LNCAP (cell line): ENCODE data around the gene TMEM97.

Source experiments
- TF ChIP-seq, protein P1 (sequence below): fragments of 450-650 bp; IDR thresholded peaks from 2 replicates; pipeline ENCODE4 v1.5.1; 2017; ENCODE audit warnings: mild to moderate bottlenecking

TMEM97 gene

DNA sequence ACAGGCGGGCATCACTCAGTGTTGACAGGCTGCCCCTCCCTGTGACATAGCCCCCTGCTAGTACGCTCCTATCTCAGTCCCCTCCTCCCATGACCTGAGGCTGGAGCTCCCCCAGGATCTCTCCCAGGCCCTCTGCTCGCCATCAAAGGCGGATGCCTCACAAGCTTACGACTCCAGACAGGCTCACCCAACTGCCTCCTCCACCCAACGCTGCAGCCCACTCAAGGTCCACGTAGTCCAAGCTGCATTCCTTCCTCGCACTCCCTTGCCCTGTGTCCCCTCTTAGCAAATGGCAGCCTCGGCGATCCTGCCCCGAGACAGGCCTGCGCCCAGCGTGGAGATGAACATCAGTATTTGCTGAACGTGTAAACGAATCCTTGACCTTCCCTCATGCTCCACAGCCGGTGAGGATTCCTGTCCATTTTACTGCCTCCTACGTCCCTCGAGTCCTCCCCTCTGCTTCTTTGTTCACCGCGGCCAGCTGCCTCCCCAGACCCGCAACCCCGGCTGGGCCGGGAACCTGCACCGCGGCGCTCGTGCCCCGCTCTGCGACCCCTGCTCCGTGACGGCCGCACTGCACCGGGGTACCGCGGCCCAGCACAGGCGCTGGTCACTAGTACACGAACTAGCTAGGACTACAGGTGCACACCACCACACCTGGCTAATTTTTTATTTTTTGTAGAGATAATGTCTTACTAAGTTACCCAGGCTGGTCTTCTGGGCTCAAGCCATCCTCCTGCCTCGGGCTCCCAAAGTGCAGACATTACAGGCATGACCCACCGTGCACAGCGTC lies 838 bp upstream of the TMEM97 start:
- TF ChIP-seq, protein P1, sequence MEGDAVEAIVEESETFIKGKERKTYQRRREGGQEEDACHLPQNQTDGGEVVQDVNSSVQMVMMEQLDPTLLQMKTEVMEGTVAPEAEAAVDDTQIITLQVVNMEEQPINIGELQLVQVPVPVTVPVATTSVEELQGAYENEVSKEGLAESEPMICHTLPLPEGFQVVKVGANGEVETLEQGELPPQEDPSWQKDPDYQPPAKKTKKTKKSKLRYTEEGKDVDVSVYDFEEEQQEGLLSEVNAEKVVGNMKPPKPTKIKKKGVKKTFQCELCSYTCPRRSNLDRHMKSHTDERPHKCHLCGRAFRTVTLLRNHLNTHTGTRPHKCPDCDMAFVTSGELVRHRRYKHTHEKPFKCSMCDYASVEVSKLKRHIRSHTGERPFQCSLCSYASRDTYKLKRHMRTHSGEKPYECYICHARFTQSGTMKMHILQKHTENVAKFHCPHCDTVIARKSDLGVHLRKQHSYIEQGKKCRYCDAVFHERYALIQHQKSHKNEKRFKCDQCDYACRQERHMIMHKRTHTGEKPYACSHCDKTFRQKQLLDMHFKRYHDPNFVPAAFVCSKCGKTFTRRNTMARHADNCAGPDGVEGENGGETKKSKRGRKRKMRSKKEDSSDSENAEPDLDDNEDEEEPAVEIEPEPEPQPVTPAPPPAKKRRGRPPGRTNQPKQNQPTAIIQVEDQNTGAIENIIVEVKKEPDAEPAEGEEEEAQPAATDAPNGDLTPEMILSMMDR, result no peak

DNA sequence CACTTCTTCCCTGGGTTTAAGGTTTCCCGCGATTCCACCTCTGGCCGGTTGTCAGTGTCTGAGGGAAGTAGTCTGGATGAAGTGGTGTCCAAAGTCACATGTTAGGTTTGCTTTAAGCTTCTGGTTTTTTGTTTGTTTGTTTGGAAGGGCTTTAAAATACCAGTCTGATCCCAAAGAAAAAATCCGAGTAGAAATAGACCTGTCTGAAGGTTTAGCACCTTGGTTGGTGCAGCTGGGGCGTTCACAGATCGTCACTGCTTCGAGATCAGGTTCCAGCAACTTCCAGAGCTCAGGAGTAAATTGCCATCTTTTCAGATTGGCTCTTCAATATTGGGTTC lies 567 bp downstream of the TMEM97 start:
- TF ChIP-seq, protein P1, result no peak

DNA sequence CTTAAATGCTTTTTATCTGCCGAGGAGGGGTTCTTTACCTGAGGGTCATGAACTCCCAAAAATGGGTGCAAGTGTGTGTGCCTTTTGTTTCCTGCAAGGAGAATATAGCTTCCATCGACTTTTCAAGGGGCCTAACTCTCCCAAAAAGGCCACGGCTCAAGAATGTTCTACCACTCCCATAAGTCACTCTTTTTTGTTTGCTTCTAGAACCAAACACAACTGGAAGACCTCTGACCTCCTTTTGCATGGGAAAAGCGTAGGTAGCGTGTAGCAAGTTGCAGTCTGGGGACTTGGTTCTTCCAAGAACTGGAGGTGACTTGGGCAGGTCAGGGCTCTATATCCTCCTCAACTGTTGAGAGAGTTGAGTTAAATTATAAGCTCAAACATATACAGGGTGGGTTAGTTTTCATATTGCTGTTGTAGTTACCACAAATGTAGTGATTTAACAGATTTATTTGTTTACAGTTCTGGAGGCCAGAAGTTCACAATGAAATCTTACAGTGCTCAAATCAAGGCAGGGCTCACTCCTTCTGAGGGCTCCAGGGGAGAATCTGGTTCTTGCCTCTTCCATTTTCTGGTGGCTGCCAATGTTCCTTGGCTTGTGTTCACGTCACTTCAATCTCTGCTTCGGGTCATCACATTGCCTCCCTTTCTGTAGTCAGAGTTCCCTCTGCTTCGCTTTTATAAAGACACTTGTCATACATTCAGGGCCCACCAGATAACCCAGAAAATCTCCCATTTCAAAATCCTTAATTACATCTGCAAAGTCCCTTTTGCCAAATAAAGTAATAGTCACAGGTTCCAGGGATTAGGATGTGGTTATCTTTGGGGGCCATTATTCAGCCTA lies 1.4 kb downstream of the TMEM97 start:
- TF ChIP-seq, protein P1, result no peak

DNA sequence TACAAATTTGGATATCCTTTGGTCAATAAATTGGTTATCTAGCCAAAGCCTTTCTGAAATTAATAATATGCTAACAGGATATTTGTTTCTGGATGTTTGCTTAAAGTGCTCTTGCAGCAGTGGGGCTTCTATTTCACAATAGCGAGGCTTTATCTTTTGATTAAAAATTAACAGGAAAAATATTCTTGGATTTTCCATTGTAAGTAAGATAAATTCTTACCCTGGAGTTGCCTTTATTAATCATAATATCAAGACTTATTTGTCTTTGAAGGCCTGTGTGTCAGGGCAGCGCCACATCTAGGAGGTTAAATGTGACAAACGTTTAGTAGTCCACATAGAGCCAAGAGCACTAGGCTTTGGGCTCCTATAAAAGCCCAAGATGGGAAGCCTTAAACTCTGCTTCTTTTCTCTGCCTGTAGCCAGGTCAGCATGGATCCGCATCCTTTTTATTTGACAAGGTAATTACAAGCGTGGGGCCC lies 5.3 kb downstream of the TMEM97 start:
- TF ChIP-seq, protein P1, result no peak

DNA sequence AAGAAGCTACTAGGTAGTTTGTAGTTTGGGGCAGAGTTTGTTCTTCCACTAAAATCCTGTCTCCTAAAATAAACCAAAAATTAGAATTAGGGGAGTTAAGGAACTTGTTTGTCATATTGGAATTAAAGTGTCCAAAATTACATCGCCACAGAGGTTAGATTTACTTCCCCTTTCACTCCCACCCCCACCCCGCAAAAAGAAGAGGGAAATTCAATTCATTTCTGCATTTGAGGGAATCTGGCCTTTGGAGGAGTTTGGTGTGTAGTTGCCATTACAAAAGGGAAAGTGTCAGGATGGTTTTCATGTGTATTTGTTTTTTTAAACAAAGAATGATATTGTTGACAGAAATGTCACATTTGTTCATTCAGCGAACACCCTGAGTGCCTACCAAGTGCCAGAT lies 5.8 kb downstream of the TMEM97 start:
- TF ChIP-seq, protein P1, result no peak

DNA sequence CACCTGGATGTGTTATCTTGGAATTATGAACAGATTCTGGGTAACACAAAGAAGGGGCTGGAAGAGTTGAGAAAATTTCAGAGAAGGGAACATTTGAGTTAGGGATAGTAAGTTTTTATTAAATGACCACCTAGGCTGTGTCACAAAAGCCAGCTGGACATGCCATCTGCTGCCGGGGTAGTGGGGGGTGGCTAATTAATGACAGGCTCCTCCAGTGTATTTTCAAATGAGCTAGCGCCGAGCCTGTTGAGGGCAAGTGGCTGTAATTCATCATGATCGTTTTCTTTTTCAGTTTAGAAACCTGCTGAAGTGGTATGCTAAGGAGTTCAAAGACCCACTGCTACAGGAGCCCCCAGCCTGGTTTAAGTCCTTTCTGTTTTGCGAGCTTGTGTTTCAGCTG lies 6.2 kb downstream of the TMEM97 start:
- TF ChIP-seq, protein P1, result no peak

DNA sequence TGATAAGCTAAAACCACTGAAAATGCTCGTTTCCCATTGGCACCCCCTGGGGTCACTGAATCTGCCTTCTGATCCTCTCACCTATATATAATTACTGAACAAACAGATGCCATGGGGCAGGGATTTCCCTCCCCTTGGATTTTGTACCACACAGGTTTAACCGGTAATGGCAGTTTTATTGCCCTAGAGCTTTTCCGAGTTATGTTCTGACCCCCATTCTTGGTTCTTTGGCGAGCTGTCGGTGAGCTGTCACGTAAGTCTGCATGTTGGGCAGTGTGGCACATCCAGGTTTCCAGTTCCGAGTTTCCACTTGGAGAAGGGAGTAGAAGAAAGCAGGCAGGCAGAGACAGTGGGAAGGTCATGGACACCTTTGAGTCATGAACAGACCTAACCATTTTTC lies 7.1 kb downstream of the TMEM97 start:
- TF ChIP-seq, protein P1, result no peak
